Upper lobe of left lung (tissue), 6 donors: ENCODE data around the gene GNAO1. TPM values are rescaled to one million over a fixed set of nuclear protein-coding genes. Genes with fewer than 3 reads are reported as not detected.

Experiments
- ATAC-seq, 2 donors: fragments of 200-7000 bp; cut with Tn5 transposase; one replicate each; pipeline ENCODE4 v1.9.1; 2022; ENCODE audit warnings: mild to moderate bottlenecking in 2 of 2, moderate library complexity in 2 of 2; ENCODE audit not compliant: low FRiP score in 2 of 2
- DNase-seq, 2 donors: peaks; one replicate each; pipeline ENCODE4 v3.0.0-alpha.2; 2019 to 2020
- H3K27ac ChIP-seq, 4 donors: fragments of 200-600 bp; sonication (generic); one replicate each; pipeline ENCODE4 v1.5.1; 2016 to 2019
- H3K27me3 ChIP-seq, 4 donors: fragments of 200-600 bp; sonication (generic); one replicate each; pipeline ENCODE4 v1.5.1; 2017 to 2019
- H3K36me3 ChIP-seq, 4 donors: fragments of 200-600 bp; sonication (generic); one replicate each; pipeline ENCODE4 v1.5.1; 2016 to 2019
- H3K4me1 ChIP-seq, 4 donors: fragments of 200-600 bp; sonication (generic); one replicate each; pipeline ENCODE4 v1.5.1; 2018 to 2019
- H3K4me3 ChIP-seq, 4 donors: fragments of 200-600 bp; sonication (generic); one replicate each; pipeline ENCODE4 v1.5.1; 2017 to 2019; ENCODE audit warnings: mild to moderate bottlenecking in 2 of 4, moderate library complexity in 1 of 4
- H3K9me3 ChIP-seq, 4 donors: fragments of 200-600 bp; sonication (generic); one replicate each; pipeline ENCODE4 v1.5.1; 2018 to 2019
- CTCF ChIP-seq, 6 experiments: fragments of 450-650 bp in 4 of 6; fragments of 200-600 bp in 2 of 6; sonication (generic) in 2 of 6; IDR thresholded peaks; one replicate each; pipeline ENCODE4 v1.5.1; 2016 to 2019; ENCODE audit warnings: antibody characterized with exemption in 6 of 6
- EP300 ChIP-seq, 4 donors: sonication (generic); formaldehyde crosslinking; IDR thresholded peaks; one replicate each; pipeline ENCODE4 v1.5.1; 2017; ENCODE audit warnings: antibody characterized with exemption in 4 of 4, control low read depth in 2 of 4
- POLR2A ChIP-seq, 4 donors: fragments of 450-650 bp; IDR thresholded peaks; one replicate each; pipeline ENCODE4 v1.5.1; 2016 to 2017; ENCODE audit warnings: antibody characterized with exemption in 4 of 4, mild to moderate bottlenecking in 2 of 4
- POLR2AphosphoS5 ChIP-seq, 2 donors: sonication (generic); formaldehyde crosslinking; IDR thresholded peaks; one replicate each; pipeline ENCODE4 v1.5.1; 2017; ENCODE audit warnings: antibody characterized with exemption in 2 of 2
- WGBS, 2 donors: methylation state at CpG; one replicate each; pipeline ENCODE4 v1.1.5; 2017 to 2018; 5-methylcytosine and 5-hydroxymethylcytosine counted together
- total RNA-seq, 6 donors: library from RNA; depleted of rRNA in 4 of 6; stranded (reverse); fragments of >200 nt in 4 of 6; gene quantifications; one replicate each; pipeline versions ENCODE4 v1.1.0 to v1.2.1, GENCODE V29; 2016 to 2021
- donor health status: DM: no; HTN: no; CAD: no; lungs with moderate emphysema.
- donor health status: DM: no; HTN: yes; CAD: no; lungs with severe emphysema.

GNAO1 gene
- total RNA-seq, 6 donors from 2014 or later = 0.46 to 2.7 (median 0.79) TPM; not detected in 1

- H3K27me3 ChIP-seq = no peaks in the 10 kb centered on the region
- no peak overlapping the region for H3K27ac ChIP-seq
- H3K36me3 ChIP-seq = no peaks in the 10 kb centered on the region
- H3K9me3 ChIP-seq = no peaks in the 10 kb centered on the region
- no peak for DNase-seq
- no peaks in the 10 kb centered on the region for H3K4me1 ChIP-seq
- no peak for ATAC-seq
- 88 to 89% methylated on average over 1 of the region's 1 CpG for WGBS, 2 donors
- no peak overlapping the region for H3K4me3 ChIP-seq
- TF ChIP-seq POLR2A (IDR thresholded peaks at IDR 0.05) = no peak
These were observed 28.2 kb upstream of the GNAO1 start for GRCh38 chr16:56163089-56163488.

- no peak overlapping the region for H3K27ac ChIP-seq
- H3K27me3 ChIP-seq = no peaks in the 10 kb centered on the region
- TF ChIP-seq POLR2A (IDR thresholded peaks at IDR 0.05) (no peak), CTCF (IDR thresholded peaks at IDR 0.05) (no peak), POLR2AphosphoS5 (IDR thresholded peaks at IDR 0.05) (no peak), EP300 (IDR thresholded peaks at IDR 0.05) (no peak)
- 79 to 85% methylated on average over 2 of the region's 2 CpGs for WGBS, 2 donors
- DNase-seq = no peak
- no peaks in the 10 kb centered on the region for H3K9me3 ChIP-seq
- no peaks in the 10 kb centered on the region for H3K4me1 ChIP-seq
- no peaks in the 10 kb centered on the region for H3K36me3 ChIP-seq
- ATAC-seq = no peak
- no peak overlapping the region for H3K4me3 ChIP-seq
These were observed 27.4 kb upstream of the GNAO1 start for GRCh38 chr16:56163938-56164337.

- no peaks in the 10 kb centered on the region for H3K27me3 ChIP-seq
- H3K36me3 ChIP-seq = no peaks in the 10 kb centered on the region
- H3K4me3 ChIP-seq = no peak overlapping the region
- no peak for ATAC-seq
- DNase-seq = no peak
- TF ChIP-seq EP300 (IDR thresholded peaks at IDR 0.05) (no peak), POLR2A (IDR thresholded peaks at IDR 0.05) (no peak), POLR2AphosphoS5 (IDR thresholded peaks at IDR 0.05) (no peak), CTCF (IDR thresholded peaks at IDR 0.05) (no peak)
- H3K4me1 ChIP-seq = no peaks in the 10 kb centered on the region
- H3K27ac ChIP-seq = no peak overlapping the region
- H3K9me3 ChIP-seq = no peaks in the 10 kb centered on the region
These were observed 26.7 kb upstream of the GNAO1 start for GRCh38 chr16:56164636-56165035.

GRCh38 chr16:56174411-56174810, 16.9 kb upstream of the GNAO1 start:
- ATAC-seq (no peak), DNase-seq (no peak)
- H3K27me3 ChIP-seq = no peaks in the 10 kb centered on the region
- H3K9me3 ChIP-seq = no peaks in the 10 kb centered on the region
- H3K4me1 ChIP-seq = no peaks in the 10 kb centered on the region
- H3K4me3 ChIP-seq = no peak overlapping the region
- no peaks in the 10 kb centered on the region for H3K36me3 ChIP-seq
- TF ChIP-seq EP300 (IDR thresholded peaks at IDR 0.05) (no peak), CTCF (IDR thresholded peaks at IDR 0.05) (no peak), POLR2A (IDR thresholded peaks at IDR 0.05) (no peak), POLR2AphosphoS5 (IDR thresholded peaks at IDR 0.05) (no peak)
- H3K27ac ChIP-seq = no peak overlapping the region

- DNase-seq (no peak), ATAC-seq (no peak)
- TF ChIP-seq EP300 (IDR thresholded peaks at IDR 0.05) (no peak), POLR2A (IDR thresholded peaks at IDR 0.05) (no peak), CTCF (IDR thresholded peaks at IDR 0.05) (no peak), POLR2AphosphoS5 (IDR thresholded peaks at IDR 0.05) (no peak)
- Histone ChIP-seq H3K27ac (no peak overlapping the region), H3K36me3 (no peaks in the 10 kb centered on the region), H3K9me3 (peaks cover 0 to 11% (median 4%) of the 10 kb centered on the region in 4 donors), H3K4me1 (no peaks in the 10 kb centered on the region), H3K27me3 (no peaks in the 10 kb centered on the region), H3K4me3 (no peak overlapping the region)
These were observed 9.9 kb upstream of the GNAO1 start for GRCh38 chr16:56181401-56181800.
